Hepatocyte (in vitro differentiated cells): ENCODE measurements around the gene FGFR3.

Experiments
- EZH2 ChIP-seq: fragments of 200-600 bp; sonication (generic); IDR thresholded peaks from 2 replicates; pipeline ENCODE4 v1.6.1; 2016; ENCODE audit warnings: antibody characterized with exemption, mild to moderate bottlenecking, borderline replicate concordance
- TF ChIP-seq, protein P1 (sequence below): fragments of 200-600 bp; sonication (generic); IDR thresholded peaks from 2 replicates; pipeline ENCODE4 v1.5.1; 2016; ENCODE audit warnings: antibody characterized with exemption, mild to moderate bottlenecking; ENCODE audit not compliant: poor library complexity

DNA sequence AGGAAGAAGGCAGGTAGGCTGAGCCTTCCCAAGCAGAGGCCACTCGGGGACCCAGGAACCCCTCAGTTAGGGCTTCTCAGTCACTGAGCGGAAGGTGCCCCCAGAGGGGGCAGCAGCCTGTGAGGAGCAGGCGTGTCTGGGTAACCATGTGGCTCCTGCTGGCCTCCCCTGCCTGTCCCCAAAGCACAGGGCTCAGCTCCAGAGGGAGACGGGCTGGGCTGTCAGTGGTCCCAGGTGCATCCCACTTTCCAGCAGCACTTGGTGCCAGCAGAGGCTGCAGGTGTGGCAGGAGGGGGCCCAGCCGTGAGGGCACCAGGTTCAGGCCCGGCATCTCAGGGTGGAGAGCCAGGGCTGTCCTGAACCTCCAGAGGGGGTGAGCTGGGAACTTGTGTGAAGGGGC lies 49.1 kb upstream of the FGFR3 start:
- TF ChIP-seq, protein P1, sequence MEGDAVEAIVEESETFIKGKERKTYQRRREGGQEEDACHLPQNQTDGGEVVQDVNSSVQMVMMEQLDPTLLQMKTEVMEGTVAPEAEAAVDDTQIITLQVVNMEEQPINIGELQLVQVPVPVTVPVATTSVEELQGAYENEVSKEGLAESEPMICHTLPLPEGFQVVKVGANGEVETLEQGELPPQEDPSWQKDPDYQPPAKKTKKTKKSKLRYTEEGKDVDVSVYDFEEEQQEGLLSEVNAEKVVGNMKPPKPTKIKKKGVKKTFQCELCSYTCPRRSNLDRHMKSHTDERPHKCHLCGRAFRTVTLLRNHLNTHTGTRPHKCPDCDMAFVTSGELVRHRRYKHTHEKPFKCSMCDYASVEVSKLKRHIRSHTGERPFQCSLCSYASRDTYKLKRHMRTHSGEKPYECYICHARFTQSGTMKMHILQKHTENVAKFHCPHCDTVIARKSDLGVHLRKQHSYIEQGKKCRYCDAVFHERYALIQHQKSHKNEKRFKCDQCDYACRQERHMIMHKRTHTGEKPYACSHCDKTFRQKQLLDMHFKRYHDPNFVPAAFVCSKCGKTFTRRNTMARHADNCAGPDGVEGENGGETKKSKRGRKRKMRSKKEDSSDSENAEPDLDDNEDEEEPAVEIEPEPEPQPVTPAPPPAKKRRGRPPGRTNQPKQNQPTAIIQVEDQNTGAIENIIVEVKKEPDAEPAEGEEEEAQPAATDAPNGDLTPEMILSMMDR: no peak
- no peak for TF ChIP-seq EZH2
